SH-SY5Y (cell line): ENCODE data around the gene SLC27A1.

Experiments
- GATA2 ChIP-seq: IDR thresholded peaks from 2 replicates; pipeline ENCODE4 v1.6.1; 2011; ENCODE audit warnings: mild to moderate bottlenecking, low read depth, low read length
- GATA3 ChIP-seq: IDR thresholded peaks from 2 replicates; pipeline ENCODE4 v1.6.1; 2011; ENCODE audit warnings: low read depth, mild to moderate bottlenecking, low read length, moderate library complexity

- TF ChIP-seq GATA2 (no peak), GATA3 (no peak)
Observed at GRCh38 chr19:17528610-17529009, 58.3 kb downstream of the SLC27A1 start.
